Activated CD4-positive, alpha-beta memory T cell treated with anti-CD3 and anti-CD28 coated beads, Interleukin-2, amount 10 ng/mL, durations not matched to agents 7 days and 5 days (primary cell): ENCODE data around the gene CBX4. TPM values are rescaled to one million over a fixed set of nuclear protein-coding genes. Genes with fewer than 3 reads are reported as not detected.

Experiments used
- CTCF ChIA-PET: fragments of 350-600 bp; sonication (Branson Sonifier 250); formaldehyde crosslinking; loops from one replicate; lab custom pipeline; 2021; ENCODE audit warnings: antibody characterized with exemption, inconsistent platforms; lab: Charles Lee
- POLR2A ChIA-PET: fragments of 350-600 bp; sonication (Branson Sonifier 250); formaldehyde crosslinking; loops from one replicate; lab custom pipeline; 2021; ENCODE audit warnings: antibody characterized with exemption; lab: Charles Lee
- DNase-seq: peaks from one replicate; pipeline ENCODE4 v3.0.0-alpha.2; 2020
- H3K27ac Mint-ChIP-seq: one replicate; pipeline ENCODE4 v1.8.0; 2021; ENCODE audit warnings: mild to moderate bottlenecking, mixed read lengths
- H3K27me3 Mint-ChIP-seq: one replicate; pipeline ENCODE4 v1.8.0; 2021; ENCODE audit warnings: mixed read lengths
- H3K36me3 Mint-ChIP-seq: one replicate; pipeline ENCODE4 v1.8.0; 2021; ENCODE audit warnings: low read depth, mixed read lengths
- H3K4me1 Mint-ChIP-seq: one replicate; pipeline ENCODE4 v1.8.0; 2021; ENCODE audit warnings: mixed read lengths
- H3K4me3 Mint-ChIP-seq: one replicate; pipeline ENCODE4 v1.8.0; 2021; ENCODE audit warnings: mild to moderate bottlenecking, mixed read lengths
- H3K9me3 Mint-ChIP-seq: one replicate; pipeline ENCODE4 v1.8.0; 2021; ENCODE audit warnings: mixed read lengths
- total RNA-seq, 2 experiments: library from RNA; stranded (reverse); gene quantifications; one replicate each; pipeline ENCODE4 v1.2.3, GENCODE V29; 2021

Gene CBX4
- total RNA-seq, 2 experiments from 2014 or later = 34.4 to 36.5 TPM

GRCh38 chr17:79866791-79867518, 27.7 kb upstream of the CBX4 start:
- peak overlapping the region; percentile 57 for H3K27ac Mint-ChIP-seq
- ChIA-PET POLR2A (no interaction called here), CTCF (interaction anchor here (0.7 kb wide), 1 partner anchor 116 kb away, joined by 3 read pairs; no protein-coding TSS in a partner anchor)
- H3K36me3 Mint-ChIP-seq = no peaks in the 10 kb centered on the region
- H3K4me3 Mint-ChIP-seq = no peak overlapping the region
- no peak for DNase-seq
- H3K9me3 Mint-ChIP-seq = no peaks in the 10 kb centered on the region
- peaks cover 12% of the 10 kb centered on the region for H3K27me3 Mint-ChIP-seq
- H3K4me1 Mint-ChIP-seq = peaks cover 8% of the 10 kb centered on the region

GRCh38 chr17:79865351-79866210, 26.3 kb upstream of the CBX4 start:
- no peaks in the 10 kb centered on the region for H3K9me3 Mint-ChIP-seq
- H3K27ac Mint-ChIP-seq = no peak overlapping the region
- no peak overlapping the region for H3K4me3 Mint-ChIP-seq
- POLR2A ChIA-PET = no interaction called here
- H3K27me3 Mint-ChIP-seq = peaks cover 20% of the 10 kb centered on the region
- H3K36me3 Mint-ChIP-seq = no peaks in the 10 kb centered on the region
- H3K4me1 Mint-ChIP-seq = peaks cover 8% of the 10 kb centered on the region
- CTCF ChIA-PET = interaction anchor here (1.2 kb wide), 1 partner anchor 21 kb away, joined by 3 read pairs; no protein-coding TSS in a partner anchor
- DNase-seq = no peak

- Mint-ChIP-seq H3K4me3 (no peak overlapping the region), H3K36me3 (no peaks in the 10 kb centered on the region), H3K4me1 (peaks cover 8% of the 10 kb centered on the region), H3K9me3 (no peaks in the 10 kb centered on the region), H3K27ac (no peak overlapping the region), H3K27me3 (peaks cover 20% of the 10 kb centered on the region)
- no peak for DNase-seq
- ChIA-PET POLR2A (no interaction called here), CTCF (interaction anchor here (0.9 to 1.2 kb wide), 2 partner anchors 10 to 20 kb away, joined by 3 to 4 read pairs; no protein-coding TSS in a partner anchor)
These were observed 25.5 kb upstream of the CBX4 start for GRCh38 chr17:79864617-79865250.

GRCh38 chr17:79864147-79864546, 24.9 kb upstream of the CBX4 start:
- POLR2A ChIA-PET = no interaction called here
- no peak overlapping the region for H3K27ac Mint-ChIP-seq
- H3K4me3 Mint-ChIP-seq = no peak overlapping the region
- peaks cover 8% of the 10 kb centered on the region for H3K4me1 Mint-ChIP-seq
- H3K27me3 Mint-ChIP-seq = peaks cover 20% of the 10 kb centered on the region
- CTCF ChIA-PET = interaction anchor here (0.9 to 1.2 kb wide), 2 partner anchors 11 to 19 kb away, joined by 3 to 4 read pairs; no protein-coding TSS in a partner anchor
- H3K9me3 Mint-ChIP-seq = no peaks in the 10 kb centered on the region
- no peaks in the 10 kb centered on the region for H3K36me3 Mint-ChIP-seq
- DNase-seq = no peak

GRCh38 chr17:79862771-79863440, 23.7 kb upstream of the CBX4 start:
- CTCF ChIA-PET = interaction anchor here (0.7 kb wide), 1 partner anchor 13 kb away, joined by 3 read pairs; no protein-coding TSS in a partner anchor
- POLR2A ChIA-PET = no interaction called here
- Mint-ChIP-seq H3K27me3 (peaks cover 24% of the 10 kb centered on the region), H3K27ac (no peak overlapping the region), H3K9me3 (no peaks in the 10 kb centered on the region), H3K4me1 (peaks cover 8% of the 10 kb centered on the region), H3K4me3 (no peak overlapping the region), H3K36me3 (no peaks in the 10 kb centered on the region)
- DNase-seq = no peak

GRCh38 chr17:79862238-79862637, 23.0 kb upstream of the CBX4 start:
- no peak overlapping the region for H3K4me3 Mint-ChIP-seq
- CTCF ChIA-PET = no interaction called here
- POLR2A ChIA-PET = no interaction called here
- H3K36me3 Mint-ChIP-seq = no peaks in the 10 kb centered on the region
- peaks cover 6% of the 10 kb centered on the region for H3K4me1 Mint-ChIP-seq
- DNase-seq = no peak
- H3K27ac Mint-ChIP-seq = no peak overlapping the region
- peaks cover 24% of the 10 kb centered on the region for H3K27me3 Mint-ChIP-seq
- H3K9me3 Mint-ChIP-seq = no peaks in the 10 kb centered on the region

- no peak overlapping the region for H3K27ac Mint-ChIP-seq
- H3K9me3 Mint-ChIP-seq = no peaks in the 10 kb centered on the region
- DNase-seq = no peak
- H3K36me3 Mint-ChIP-seq = no peaks in the 10 kb centered on the region
- no peak overlapping the region for H3K4me3 Mint-ChIP-seq
- POLR2A ChIA-PET = no interaction called here
- H3K4me1 Mint-ChIP-seq = peaks cover 3% of the 10 kb centered on the region
- CTCF ChIA-PET = no interaction called here
- peaks cover 27% of the 10 kb centered on the region for H3K27me3 Mint-ChIP-seq
These were observed 22.4 kb upstream of the CBX4 start for GRCh38 chr17:79861413-79862216.

- no peak overlapping the region for H3K27ac Mint-ChIP-seq
- H3K9me3 Mint-ChIP-seq = no peaks in the 10 kb centered on the region
- no peak overlapping the region for H3K4me3 Mint-ChIP-seq
- POLR2A ChIA-PET = no interaction called here
- no peaks in the 10 kb centered on the region for H3K4me1 Mint-ChIP-seq
- CTCF ChIA-PET = interaction anchor here (1.2 kb wide), 1 partner anchor 14 kb away, joined by 4 read pairs; no protein-coding TSS in a partner anchor
- no peak for DNase-seq
- H3K27me3 Mint-ChIP-seq = peaks cover 28% of the 10 kb centered on the region
- no peaks in the 10 kb centered on the region for H3K36me3 Mint-ChIP-seq
These were observed 20.7 kb upstream of the CBX4 start for GRCh38 chr17:79859676-79860615.

- H3K4me1 Mint-ChIP-seq = peaks cover 5% of the 10 kb centered on the region
- ChIA-PET CTCF (no interaction called here), POLR2A (no interaction called here)
- no peak overlapping the region for H3K4me3 Mint-ChIP-seq
- H3K9me3 Mint-ChIP-seq = no peaks in the 10 kb centered on the region
- H3K27ac Mint-ChIP-seq = no peak overlapping the region
- no peak for DNase-seq
- peaks cover 16% of the 10 kb centered on the region for H3K27me3 Mint-ChIP-seq
- H3K36me3 Mint-ChIP-seq = no peaks in the 10 kb centered on the region
These were observed 17.9 kb upstream of the CBX4 start for GRCh38 chr17:79857095-79857494.

- H3K27ac Mint-ChIP-seq = no peak overlapping the region
- CTCF ChIA-PET = interaction anchor here (0.6 to 1.3 kb wide), 2 partner anchors 16 to 129 kb away, joined by 4 to 6 read pairs; partner anchors contain the start of gene CBX4
- DNase-seq = no peak
- no peaks in the 10 kb centered on the region for H3K36me3 Mint-ChIP-seq
- POLR2A ChIA-PET = no interaction called here
- H3K4me1 Mint-ChIP-seq = peaks cover 6% of the 10 kb centered on the region
- H3K4me3 Mint-ChIP-seq = no peak overlapping the region
- peaks cover 10% of the 10 kb centered on the region for H3K27me3 Mint-ChIP-seq
- no peaks in the 10 kb centered on the region for H3K9me3 Mint-ChIP-seq
These were observed 16.3 kb upstream of the CBX4 start for GRCh38 chr17:79855331-79856124.
